Measurements from ENCODE around the gene SNX5. TPM values are rescaled to one million over a fixed set of nuclear protein-coding genes. Genes with fewer than 3 reads are reported as not detected.

Gene SNX5
- total RNA-seq, 1 experiment from 2014 or later, result 170 TPM

GRCh38 chr20:17902531-17903083, 66.0 kb downstream of the SNX5 start:
- H3K36me3 Mint-ChIP-seq (ENCODE audit: insufficient read depth, unreplicated experiment), result no peaks in the 10 kb centered on the region
- BruUV-seq (replicated peaks), result no TSS peak
- ChIA-PET POLR2A (interaction anchor here (0.8 to 1.1 kb wide), 2 partner anchors 19 to 221 kb away, joined by 3 read pairs; no protein-coding TSS in a partner anchor), CTCF (interaction anchor here (0.7 to 10.7 kb wide), 12 partner anchors 9 to 1760 kb away, joined by 3 to 99 read pairs (median 5); partner anchors contain the start of gene RRBP1)
- no peak overlapping the region for H3K27ac Mint-ChIP-seq (ENCODE audit: low read depth, unreplicated experiment)
- H3K27me3 Mint-ChIP-seq (ENCODE audit: insufficient read depth, unreplicated experiment), result no peaks in the 10 kb centered on the region
- H3K4me3 Mint-ChIP-seq (ENCODE audit: unreplicated experiment), result no peak overlapping the region
- no peak for TF ChIP-seq CTCF (IDR thresholded peaks at IDR 0.05; ENCODE audit: unreplicated experiment)
- no peaks in the 10 kb centered on the region for H3K9me3 Mint-ChIP-seq (ENCODE audit: unreplicated experiment)
- no peak for DNase-seq (ENCODE audit: unreplicated experiment)
- peaks cover 8% of the 10 kb centered on the region for H3K4me1 Mint-ChIP-seq (ENCODE audit: insufficient read depth, unreplicated experiment)
- intact Hi-C loops (cut with micrococcal nuclease), result no loop called here

- no peak for DNase-seq (ENCODE audit: unreplicated experiment)
- peaks cover 12% of the 10 kb centered on the region for H3K4me1 Mint-ChIP-seq (ENCODE audit: insufficient read depth, unreplicated experiment)
- H3K27me3 Mint-ChIP-seq (ENCODE audit: insufficient read depth, unreplicated experiment), result no peaks in the 10 kb centered on the region
- H3K36me3 Mint-ChIP-seq (ENCODE audit: insufficient read depth, unreplicated experiment), result no peaks in the 10 kb centered on the region
- H3K27ac Mint-ChIP-seq (ENCODE audit: low read depth, unreplicated experiment), result no peak overlapping the region
- no peak for TF ChIP-seq CTCF (IDR thresholded peaks at IDR 0.05; ENCODE audit: unreplicated experiment)
- intact Hi-C loops (cut with micrococcal nuclease), result no loop called here
- H3K9me3 Mint-ChIP-seq (ENCODE audit: unreplicated experiment), result no peaks in the 10 kb centered on the region
- H3K4me3 Mint-ChIP-seq (ENCODE audit: unreplicated experiment), result no peak overlapping the region
- ChIA-PET CTCF (interaction anchor here (0.6 to 10.7 kb wide), 10 partner anchors 10 to 1761 kb away, joined by 3 to 99 read pairs (median 5); partner anchors contain the start of gene RRBP1), POLR2A (interaction anchor here (1.0 kb wide), 1 partner anchor 235 kb away, joined by 3 read pairs; no protein-coding TSS in a partner anchor)
- BruUV-seq (replicated peaks), result no TSS peak
Measured at GRCh38 chr20:17901971-17902370, 66.6 kb downstream of the SNX5 start.

- ChIA-PET CTCF (interaction anchor here (0.5 to 10.7 kb wide), 86 partner anchors 9 to 1115 kb away, joined by 3 to 156 read pairs (median 4); partner anchors contain the start of genes BFSP1 and RRBP1), POLR2A (interaction anchor here (0.7 to 4.4 kb wide), 5 partner anchors 109 to 393 kb away, joined by 3 to 46 read pairs (median 5); partner anchors contain the start of gene RRBP1)
- H3K27ac Mint-ChIP-seq (ENCODE audit: low read depth, unreplicated experiment), result no peak overlapping the region
- peak; percentile 78 for DNase-seq (ENCODE audit: unreplicated experiment)
- H3K36me3 Mint-ChIP-seq (ENCODE audit: insufficient read depth, unreplicated experiment), result no peaks in the 10 kb centered on the region
- no peak overlapping the region for H3K4me3 Mint-ChIP-seq (ENCODE audit: unreplicated experiment)
- BruUV-seq (replicated peaks), result no TSS peak
- H3K9me3 Mint-ChIP-seq (ENCODE audit: unreplicated experiment), result no peaks in the 10 kb centered on the region
- intact Hi-C loops (cut with micrococcal nuclease), result loop anchor here (1.0 to 10.0 kb wide), 7 partner anchors 64 to 393 kb away; no protein-coding TSS in a partner anchor
- peak; percentile 91 for TF ChIP-seq CTCF (IDR thresholded peaks at IDR 0.05; ENCODE audit: unreplicated experiment)
- H3K27me3 Mint-ChIP-seq (ENCODE audit: insufficient read depth, unreplicated experiment), result no peaks in the 10 kb centered on the region
- H3K4me1 Mint-ChIP-seq (ENCODE audit: insufficient read depth, unreplicated experiment), result peaks cover 21% of the 10 kb centered on the region
Measured at GRCh38 chr20:17898548-17898994, 70.0 kb downstream of the SNX5 start.

- intact Hi-C loops (cut with micrococcal nuclease), result loop anchor here (1.0 to 10.0 kb wide), 7 partner anchors 63 to 392 kb away; no protein-coding TSS in a partner anchor
- no peaks in the 10 kb centered on the region for H3K9me3 Mint-ChIP-seq (ENCODE audit: unreplicated experiment)
- no peak for DNase-seq (ENCODE audit: unreplicated experiment)
- no peak overlapping the region for H3K4me3 Mint-ChIP-seq (ENCODE audit: unreplicated experiment)
- TF ChIP-seq CTCF (IDR thresholded peaks at IDR 0.05; ENCODE audit: unreplicated experiment), result no peak
- H3K27ac Mint-ChIP-seq (ENCODE audit: low read depth, unreplicated experiment), result no peak overlapping the region
- H3K36me3 Mint-ChIP-seq (ENCODE audit: insufficient read depth, unreplicated experiment), result no peaks in the 10 kb centered on the region
- H3K4me1 Mint-ChIP-seq (ENCODE audit: insufficient read depth, unreplicated experiment), result peaks cover 15% of the 10 kb centered on the region
- ChIA-PET POLR2A (interaction anchor here (0.6 to 4.4 kb wide), 7 partner anchors 24 to 392 kb away, joined by 3 to 46 read pairs (median 3); partner anchors contain the start of gene RRBP1), CTCF (interaction anchor here (0.6 to 10.7 kb wide), 100 partner anchors 8 to 1261 kb away, joined by 3 to 156 read pairs (median 4); partner anchors contain the start of genes BFSP1 and RRBP1)
- H3K27me3 Mint-ChIP-seq (ENCODE audit: insufficient read depth, unreplicated experiment), result no peaks in the 10 kb centered on the region
- no TSS peak for BruUV-seq (replicated peaks)
Measured at GRCh38 chr20:17897566-17898307, 70.9 kb downstream of the SNX5 start.

All from MCF 10A (cell line).